SK-N-SH (cell line): ENCODE results near the gene SPO11.

Experiments
- CHD2 ChIP-seq: fragments of 150-350 bp; IDR thresholded peaks from 2 replicates; pipeline ENCODE4 v1.6.1; 2018; ENCODE audit warnings: low read length; ENCODE audit not compliant: partially characterized antibody
- FOXM1 ChIP-seq: IDR thresholded peaks from 2 replicates; pipeline ENCODE4 v1.4.0; 2012; ENCODE audit warnings: low read depth, mild to moderate bottlenecking

GRCh38 chr20:57291003-57291402, 38.6 kb upstream of the SPO11 start:
- TF ChIP-seq CHD2 = no peak
- TF ChIP-seq FOXM1 = no peak
